Activated CD8-positive, alpha-beta memory T cell treated with anti-CD3 and anti-CD28 coated beads, Interleukin-2, amount 50 U/mL, for 4 hours (primary cell): ENCODE results near the gene EYS.
"Not testable (repeated sequence)": the region's sequence is repeated elsewhere in the genome, so short reads cannot be mapped to it uniquely, and the experiment has no call there.

Experiments used
- DNase-seq: peaks from one replicate; pipeline ENCODE4 v3.0.0-alpha.2; 2020

The EYS gene

DNA sequence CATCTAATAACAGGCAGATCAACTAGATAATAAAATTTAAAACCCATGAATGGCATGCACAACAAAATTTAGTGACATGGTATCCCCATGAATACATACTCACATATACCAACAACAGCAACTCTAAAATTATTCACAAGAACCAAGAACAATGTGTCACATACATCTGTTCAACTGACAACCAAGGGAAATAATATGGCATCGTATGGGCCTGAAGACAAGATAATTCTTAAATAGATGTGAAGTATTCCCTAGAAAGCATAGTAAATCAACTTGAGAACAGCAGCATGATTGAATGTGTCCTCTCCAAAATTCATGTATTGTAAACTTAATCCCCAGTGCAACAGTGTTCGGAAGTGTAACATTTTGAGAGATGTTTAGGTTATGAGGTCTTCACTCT is 635.5 kb downstream of the EYS start:
- no peak for DNase-seq

GRCh38 chr6:65064844-65065243 is 642.2 kb downstream of the EYS start:
- DNase-seq: no peak

- no peak for DNase-seq
Observed at GRCh38 chr6:65059568-65059967, 647.5 kb downstream of the EYS start.

DNA sequence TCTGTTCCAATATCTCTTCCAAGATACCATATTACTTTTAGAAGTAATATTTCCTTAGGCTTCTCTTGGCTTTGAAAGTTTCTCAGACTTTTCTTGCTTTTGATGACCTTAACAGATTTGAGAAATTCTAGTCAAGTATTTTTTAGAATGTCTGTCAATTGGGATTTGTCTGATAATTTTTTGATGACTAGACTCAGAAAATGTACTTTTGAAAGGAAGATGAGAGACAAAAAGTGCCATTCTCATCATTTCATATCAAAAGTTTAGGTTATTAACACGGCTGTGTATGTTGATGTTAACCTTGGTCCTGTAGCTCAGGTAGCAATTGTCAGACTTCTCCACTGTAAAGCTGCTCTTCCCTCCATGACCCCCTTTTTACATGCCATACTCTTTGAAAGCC is 651.5 kb downstream of the EYS start:
- no peak for DNase-seq

GRCh38 chr6:65052626-65053025 is 654.4 kb downstream of the EYS start:
- DNase-seq: no peak

DNA sequence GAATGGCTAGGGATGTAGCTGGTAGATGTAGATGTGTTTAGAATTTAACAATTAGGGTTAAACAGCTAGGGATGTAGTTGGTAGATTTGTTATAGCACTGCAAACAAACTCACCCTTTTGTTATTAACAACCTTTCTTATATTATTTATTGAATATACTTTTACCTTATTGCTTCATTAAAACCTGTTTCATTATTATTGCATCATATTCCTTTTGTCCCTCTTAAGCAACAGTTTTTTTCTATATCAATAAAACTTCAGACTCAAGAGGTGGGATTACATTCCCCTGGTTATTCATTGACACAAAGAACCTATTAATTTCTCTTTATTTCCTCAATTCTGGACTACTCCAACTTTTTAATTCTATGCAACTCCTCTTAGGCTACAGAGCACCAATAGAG is 661.2 kb downstream of the EYS start:
- no peak for DNase-seq

- DNase-seq: no peak
Observed at GRCh38 chr6:65014006-65014405, 693.0 kb downstream of the EYS start.

GRCh38 chr6:65006788-65007187 is 700.2 kb downstream of the EYS start:
- DNase-seq: no peak

- DNase-seq: no peak
Observed at GRCh38 chr6:65004283-65004682, 702.7 kb downstream of the EYS start.

DNA sequence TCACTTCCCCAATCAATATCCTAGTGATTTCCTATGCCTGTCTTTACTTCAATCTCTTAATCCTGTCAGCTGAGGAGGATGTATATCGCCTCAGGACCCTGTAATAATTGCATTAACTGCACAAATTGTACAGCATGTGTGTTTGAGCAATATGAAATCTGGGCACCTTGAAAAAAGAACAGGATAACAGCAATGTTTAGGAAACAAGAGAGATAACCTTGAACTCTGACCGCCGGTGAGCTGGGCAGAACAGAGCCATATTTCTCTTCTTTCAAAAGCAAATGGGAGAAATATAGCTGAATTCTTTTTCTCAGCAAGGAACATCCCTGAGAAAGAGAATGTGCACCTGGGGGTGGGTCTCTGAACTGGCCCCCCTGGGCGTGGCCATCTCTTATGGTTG is 704.1 kb downstream of the EYS start:
- DNase-seq: not testable (repeated sequence)

DNA sequence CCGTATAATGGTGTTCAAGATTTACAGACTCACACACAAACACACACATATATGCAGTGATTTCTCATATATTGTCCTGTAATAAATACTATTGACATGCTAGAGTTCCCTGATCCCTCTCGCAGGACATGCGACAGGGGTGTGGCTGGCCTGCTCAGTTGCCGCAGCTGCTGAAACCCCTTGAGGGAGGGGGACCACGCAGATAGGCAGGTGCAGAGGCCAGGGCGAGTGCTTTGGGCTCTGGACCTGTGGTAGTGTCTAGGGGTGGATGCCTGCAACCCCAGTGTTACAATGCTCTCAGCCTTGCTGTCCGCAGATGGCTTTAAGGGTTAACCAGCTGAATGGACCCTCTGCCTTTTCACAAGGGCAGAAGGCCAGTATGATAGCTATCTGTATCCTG is 706.2 kb downstream of the EYS start:
- DNase-seq: no peak

GRCh38 chr6:64998204-64998603 is 708.8 kb downstream of the EYS start:
- DNase-seq: no peak

- no peak for DNase-seq
Observed at GRCh38 chr6:64996301-64996700, 710.7 kb downstream of the EYS start.

DNA sequence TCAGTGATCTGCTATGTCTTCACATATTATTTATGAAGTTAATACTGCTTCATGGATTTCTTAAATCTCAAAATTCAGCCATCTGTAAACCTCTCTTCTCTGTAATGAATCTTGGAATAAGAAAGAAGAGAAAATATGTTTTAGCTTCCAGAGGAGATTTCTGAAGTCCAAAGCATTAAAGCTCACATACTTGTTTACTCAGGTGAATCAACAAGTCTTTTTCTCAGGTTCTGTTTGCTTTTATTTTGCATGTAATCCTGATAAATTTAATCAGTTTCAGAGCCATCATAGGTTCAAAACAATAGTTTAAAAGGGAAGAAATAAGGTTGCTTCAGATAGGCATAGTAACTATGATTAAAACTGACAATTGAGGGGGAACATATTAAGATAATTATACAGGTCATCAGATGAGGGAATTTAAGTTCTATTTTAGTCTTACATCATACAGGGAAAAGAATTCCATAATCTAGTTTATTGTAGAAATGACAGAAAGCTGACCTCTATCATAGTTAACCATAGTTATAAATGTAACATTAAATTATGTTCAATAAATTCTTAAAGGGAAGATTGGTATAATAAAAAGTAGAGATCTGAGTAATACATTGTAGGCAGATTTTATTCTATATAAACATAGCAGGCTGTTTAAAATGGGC is 716.2 kb downstream of the EYS start:
- DNase-seq: no peak

DNA sequence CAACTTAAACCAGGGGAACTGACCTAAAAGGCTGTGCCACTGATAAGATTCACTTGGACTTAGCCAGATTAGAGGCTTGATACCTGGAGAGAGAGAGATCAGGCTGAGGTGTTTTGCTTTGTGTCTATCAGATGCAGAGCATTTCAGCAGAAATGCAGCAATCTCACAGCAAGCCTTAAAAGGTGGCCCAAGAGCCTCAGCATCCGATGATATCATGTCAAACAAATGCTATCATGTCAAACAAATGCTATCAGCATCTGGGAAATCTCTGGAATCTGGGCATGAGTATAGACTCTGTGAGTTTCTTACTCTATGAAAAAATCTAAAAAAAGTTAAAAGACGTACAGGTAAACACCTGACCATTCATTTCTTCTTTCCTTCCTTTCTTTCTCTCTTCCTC is 718.9 kb downstream of the EYS start:
- no peak for DNase-seq

- DNase-seq: no peak
Observed at GRCh38 chr6:64987066-64987465, 720.0 kb downstream of the EYS start.

GRCh38 chr6:64985726-64986125 is 721.3 kb downstream of the EYS start:
- DNase-seq: no peak

DNA sequence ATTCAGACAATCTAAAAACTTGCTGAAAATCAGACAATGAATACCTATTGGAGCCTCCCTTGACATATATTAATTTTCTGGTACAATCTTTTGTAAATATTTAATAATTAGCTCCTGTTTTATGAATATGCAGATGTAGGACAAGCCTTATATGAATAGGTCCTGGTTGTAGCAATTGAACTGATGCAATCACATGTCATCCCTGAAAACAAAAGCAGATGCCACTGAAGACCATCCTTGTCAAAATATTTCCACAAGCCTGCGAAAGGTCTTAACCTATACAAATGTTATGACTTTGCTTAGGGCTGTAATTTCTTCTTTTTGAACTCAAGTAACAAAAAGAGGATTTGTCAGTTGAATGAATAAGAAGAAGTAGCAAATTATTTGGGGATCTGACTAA is 722.1 kb downstream of the EYS start:
- DNase-seq: no peak

DNA sequence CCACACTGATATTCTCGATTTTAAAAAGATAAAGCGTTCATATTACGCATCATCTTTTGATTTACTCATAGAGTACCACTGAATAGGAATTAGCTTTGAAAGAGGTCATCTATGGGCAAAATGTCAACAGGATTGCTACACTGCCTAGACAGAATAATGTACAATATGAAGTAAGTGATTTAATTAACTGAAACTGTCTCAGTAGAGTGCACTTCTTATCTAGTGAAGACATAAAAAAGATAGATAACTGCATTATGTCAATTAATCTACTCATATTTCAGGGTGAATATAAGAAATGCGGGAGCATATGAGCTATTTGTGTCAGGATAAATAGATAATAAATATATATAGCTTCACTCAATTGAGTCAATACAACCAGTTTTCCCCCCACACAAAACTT is 723.9 kb downstream of the EYS start:
- no peak for DNase-seq

GRCh38 chr6:64973142-64973541 is 733.9 kb downstream of the EYS start:
- DNase-seq: no peak

- DNase-seq: no peak
Observed at GRCh38 chr6:64969139-64969538, 737.9 kb downstream of the EYS start.

- DNase-seq: no peak
Observed at GRCh38 chr6:64955435-64955848, 751.6 kb downstream of the EYS start.

- no peak for DNase-seq
Observed at GRCh38 chr6:64949257-64949656, 757.8 kb downstream of the EYS start.

- DNase-seq: no peak
Observed at GRCh38 chr6:64948261-64948660, 758.8 kb downstream of the EYS start.

DNA sequence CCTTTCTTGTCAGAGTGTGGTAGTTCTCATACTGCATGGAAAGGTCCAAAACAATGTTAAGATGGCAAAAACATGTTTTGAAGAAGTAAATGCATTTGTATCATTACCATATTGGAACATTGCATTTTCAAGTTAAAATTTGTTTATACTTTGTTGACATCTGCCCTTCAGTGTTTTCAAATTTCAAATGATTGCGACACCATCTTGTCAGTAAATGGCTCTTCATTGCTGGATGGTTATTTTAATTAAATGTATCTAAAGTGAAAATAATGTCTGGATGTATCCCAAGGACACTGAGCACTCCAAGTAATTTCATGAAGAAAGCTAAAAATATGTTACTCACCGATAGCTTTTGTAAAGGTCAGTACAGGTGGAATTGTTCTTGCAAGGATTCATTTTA is 761.6 kb downstream of the EYS start:
- DNase-seq: no peak

DNA sequence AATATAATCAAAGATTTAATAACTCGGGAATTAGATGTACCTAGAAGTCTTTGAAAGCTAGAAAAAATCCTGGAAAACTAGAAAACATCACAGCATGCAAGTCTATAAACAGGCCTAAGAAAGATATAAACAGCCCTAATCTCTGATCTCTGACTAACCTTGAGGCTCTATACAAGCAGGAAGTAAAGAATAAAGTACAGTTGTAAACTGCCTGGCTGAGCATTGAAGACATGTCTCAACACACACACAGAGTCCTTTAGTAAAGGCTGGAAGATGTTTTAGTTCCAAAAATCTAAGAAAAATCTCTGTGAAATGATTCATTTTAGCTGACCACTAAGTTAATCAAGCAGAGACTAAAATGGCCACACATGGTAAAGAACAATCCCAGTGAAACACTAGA is 774.5 kb downstream of the EYS start:
- DNase-seq: no peak
